A549 treated with DMSO at 1 μM for 4 hours (cell line): ENCODE results near the gene PADI2. TPM values are rescaled to one million over a fixed set of nuclear protein-coding genes. Genes with fewer than 3 reads are reported as not detected.

Experiments
- total RNA-seq: library from RNA; stranded (reverse); fragments of 200-300 nt; extraction: Qiagen RNA extraction; gene quantifications from 5 replicates; pipeline ENCODE4 v1.2.3, GENCODE V29; 2022; ENCODE audit warnings: low read depth

Gene PADI2
- total RNA-seq = 0.95 to 1.5 TPM (median 1.3 TPM) in 5 replicates

DNA sequence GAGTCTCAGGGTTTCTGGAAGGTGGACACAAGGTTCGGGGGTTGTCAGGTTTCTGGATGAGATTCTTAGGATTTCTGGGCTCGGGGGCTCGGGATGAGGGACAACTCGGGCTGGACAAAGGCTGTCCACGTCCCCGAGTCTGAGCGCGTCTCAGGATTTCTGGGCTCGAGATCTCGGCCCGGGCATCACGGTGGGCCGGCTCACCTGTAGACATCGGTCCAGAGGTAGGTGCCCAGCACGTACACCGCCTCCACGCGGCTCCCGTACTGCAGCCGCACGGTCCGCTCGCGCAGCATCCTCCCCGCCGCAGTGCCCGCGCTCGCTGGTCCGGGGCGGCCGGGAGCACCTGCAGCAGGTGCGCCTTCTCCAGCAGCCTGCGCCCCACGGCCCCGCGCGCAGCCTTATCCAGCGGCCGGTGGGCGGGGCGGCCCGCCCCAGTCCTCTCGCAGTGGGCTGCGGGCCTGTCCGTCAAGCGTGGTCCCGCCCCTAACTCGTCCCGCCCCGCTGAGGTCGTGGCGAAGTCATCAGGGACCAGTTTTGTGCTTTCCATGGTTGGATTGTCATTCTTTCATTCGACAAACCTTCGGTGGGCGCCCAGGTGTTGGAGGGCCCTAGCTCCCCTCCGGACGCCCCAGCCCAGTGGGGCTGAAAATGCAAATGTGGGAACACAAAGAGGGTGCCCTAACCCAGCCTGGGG, at the start of gene PADI2:
Gene PADI2 (minus strand): TSS at position 376 of the 697 bp plus-strand sequence. CDS start 80 bp downstream, at position 296.

DNA sequence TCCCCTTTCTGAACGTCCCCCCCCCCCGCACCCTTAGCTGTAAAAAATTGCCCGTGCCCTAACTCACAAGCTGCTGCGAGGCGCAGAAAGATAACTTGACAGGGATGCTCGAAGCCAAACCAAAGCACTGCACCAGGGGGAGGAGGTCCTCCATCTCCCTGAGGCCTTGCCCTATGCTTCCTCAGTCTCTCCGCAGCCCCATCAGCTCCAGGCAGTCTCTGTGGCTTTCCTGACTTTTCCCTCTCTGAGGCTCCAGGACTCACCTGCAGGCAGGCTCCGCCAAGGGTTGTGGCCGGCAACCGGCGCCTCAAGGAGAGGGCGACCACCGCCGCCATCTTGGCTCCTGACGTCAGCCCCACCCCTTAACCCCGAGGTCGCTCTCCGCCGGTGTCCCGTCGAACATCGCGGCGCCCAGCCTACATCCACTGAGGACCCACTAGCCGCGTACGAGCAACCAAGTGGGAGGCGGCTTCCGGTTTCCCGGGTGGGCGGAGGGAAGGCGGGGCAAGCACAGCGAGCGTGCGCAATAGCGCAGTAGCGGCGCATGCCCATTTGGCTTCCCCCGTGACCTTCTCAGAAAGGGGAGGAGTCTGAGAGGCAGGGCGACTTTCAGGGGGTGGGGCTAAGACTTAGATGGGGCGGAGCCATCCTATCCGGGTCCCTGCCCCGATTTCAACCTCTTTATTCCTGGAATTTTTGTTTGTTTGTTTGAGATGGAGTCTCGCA, 65.4 kb downstream of the PADI2 start, which contains the start of gene SDHB:
Gene SDHB (minus strand): TSS at position 348 of the 726 bp plus-strand sequence. CDS start 13 bp downstream, at position 335.

Other genes starting within 250 kb of the PADI2 start
- 7.3 TPM in 1 of 5 replicates, not detected in the others for gene RNU1-2, start 223.5 kb downstream of the PADI2 start, total RNA-seq
- gene CROCC, start 197.5 kb downstream of the PADI2 start, total RNA-seq = 5.9 to 10.2 TPM (median 7.5 TPM) in 5 replicates
- gene MFAP2, start 138.8 kb downstream of the PADI2 start, total RNA-seq = 0.32 to 1.1 TPM (median 0.44 TPM) in 5 replicates
- gene ATP13A2, start 107.5 kb downstream of the PADI2 start, total RNA-seq = 23.0 to 31.1 TPM (median 23.6 TPM) in 5 replicates
- gene SDHB, start 65.4 kb downstream of the PADI2 start, total RNA-seq = 101 to 110 TPM (median 109 TPM) in 5 replicates
- gene PADI1, start 85.7 kb upstream of the PADI2 start, total RNA-seq = 1.7 to 2.6 TPM (median 1.9 TPM) in 5 replicates
- gene PADI3, start 129.6 kb upstream of the PADI2 start, total RNA-seq = 1.3 to 2.0 TPM (median 1.8 TPM) in 5 replicates
- 0.09 TPM in 1 of 5 replicates, not detected in the others for gene PADI4, start 188.7 kb upstream of the PADI2 start, total RNA-seq